IMR-90 (cell line): ENCODE measurements around the gene PCNX4. TPM values are rescaled to one million over a fixed set of nuclear protein-coding genes. Genes with fewer than 3 reads are reported as not detected.
A peak's percentile ranks its signal among the peaks of the same experiment; 100 is the strongest.

Source experiments
- ATAC-seq: fragments of 200-7000 bp; cut with Tn5 transposase; 2 replicates; pipeline ENCODE4 v1.9.1; 2020; ENCODE audit warnings: low read depth, mild to moderate bottlenecking, moderate library complexity
- BruUV-seq: library from RNA; stranded (reverse); fragments of 400-500 nt; replicated peaks from 2 replicates; lab custom pipeline; 2021; lab: Mats Ljungman, UMichigan
- CTCF ChIA-PET: fragments of 300-600 bp; formaldehyde crosslinking; extraction: SDS; loops from one replicate; lab custom pipeline; 2021; ENCODE audit warnings: antibody characterized with exemption; lab: Yijun Ruan, JAX
- POLR2A ChIA-PET: fragments of 300-600 bp; sonication (Branson Sonifier 250); formaldehyde crosslinking; loops from one replicate; lab custom pipeline; 2022; ENCODE audit warnings: antibody characterized with exemption; ENCODE audit not compliant: unreplicated experiment; lab: Charles Lee
- DNase-seq: peaks from one replicate; pipeline ENCODE4 v3.0.0; 2013
- H2AFZ ChIP-seq: replicated peaks from 2 replicates; pipeline ENCODE3; 2013; ENCODE audit warnings: low read length, mild to moderate bottlenecking; ENCODE audit not compliant: poor library complexity
- H2AK5ac ChIP-seq: 2 replicates; pipeline ENCODE4 v1.6.1; 2013; ENCODE audit warnings: low read depth, low read length, inconsistent platforms
- H2AK9ac ChIP-seq: replicated peaks from 2 replicates; pipeline ENCODE3; 2013; ENCODE audit warnings: mild to moderate bottlenecking, low read depth, low read length, moderate library complexity; ENCODE audit not compliant: poor library complexity
- H2BK120ac ChIP-seq: 2 replicates; pipeline ENCODE4 v1.6.1; 2013; ENCODE audit warnings: low read depth, low read length, inconsistent platforms
- H2BK15ac ChIP-seq: 3 replicates; pipeline ENCODE4 v1.6.1; 2013; ENCODE audit warnings: low read depth, low read length, inconsistent platforms
- H2BK20ac ChIP-seq: 2 replicates; pipeline ENCODE4 v1.6.1; 2013; ENCODE audit warnings: low read depth, mild to moderate bottlenecking, inconsistent platforms, low read length, moderate library complexity
- H2BK5ac ChIP-seq: 2 replicates; pipeline ENCODE4 v1.6.1; 2013; ENCODE audit warnings: mild to moderate bottlenecking, low read depth, low read length, inconsistent platforms; ENCODE audit not compliant: poor library complexity, severe bottlenecking
- H3K14ac ChIP-seq: replicated peaks from 2 replicates; pipeline ENCODE4 v1.6.1; 2013; ENCODE audit warnings: low read depth, low read length, inconsistent platforms
- H3K18ac ChIP-seq: 2 replicates; pipeline ENCODE4 v1.6.1; 2013; ENCODE audit warnings: low read depth, low read length, control low read depth
- H3K23ac ChIP-seq: 2 replicates; pipeline ENCODE4 v1.6.1; 2013; ENCODE audit warnings: low read depth, low read length, inconsistent platforms
- H3K27ac ChIP-seq: 2 replicates; pipeline ENCODE4 v1.5.1; 2013; ENCODE audit warnings: mild to moderate bottlenecking, control low read depth, low read length; ENCODE audit not compliant: insufficient read depth
- H3K27me3 ChIP-seq: 2 replicates; pipeline ENCODE4 v1.6.1; 2013; ENCODE audit warnings: low read length; ENCODE audit not compliant: control insufficient read depth, insufficient read depth
- H3K36me3 ChIP-seq: 2 replicates; pipeline ENCODE4 v1.6.1; 2013; ENCODE audit warnings: low read length, mixed read lengths; ENCODE audit not compliant: control insufficient read depth, insufficient read depth
- H3K4ac ChIP-seq: 2 replicates; pipeline ENCODE4 v1.6.1; 2013; ENCODE audit warnings: low read depth, low read length, inconsistent platforms
- H3K4me1 ChIP-seq: 2 replicates; pipeline ENCODE4 v1.6.1; 2013; ENCODE audit warnings: low read length, mixed read lengths; ENCODE audit not compliant: control insufficient read depth, insufficient read depth
- H3K4me2 ChIP-seq: 2 replicates; pipeline ENCODE4 v1.6.1; 2013; ENCODE audit warnings: low read depth, mild to moderate bottlenecking, control low read depth, low read length, moderate library complexity
- H3K4me3 ChIP-seq: 2 replicates; pipeline ENCODE4 v1.5.1; 2013; ENCODE audit warnings: low read depth, mild to moderate bottlenecking, control low read depth, low read length, moderate library complexity; ENCODE audit not compliant: insufficient read depth
- H3K56ac ChIP-seq: 2 replicates; pipeline ENCODE4 v1.6.1; 2013; ENCODE audit warnings: low read length, inconsistent platforms; ENCODE audit not compliant: insufficient read depth; ENCODE audit errors: extremely low read depth
- H3K79me1 ChIP-seq, 2 experiments: 2 replicates each; pipeline ENCODE4 v1.6.1; 2013; ENCODE audit warnings: low read length in 2 of 2, inconsistent platforms in 1 of 2, low read depth in 1 of 2
- H3K9ac ChIP-seq: 2 replicates; pipeline ENCODE4 v1.6.1; 2013; ENCODE audit warnings: low read depth, low read length, control low read depth
- H3K9me1 ChIP-seq: 2 replicates; pipeline ENCODE4 v1.6.1; 2013; ENCODE audit warnings: low read length, inconsistent platforms; ENCODE audit not compliant: insufficient read depth
- H3K9me3 ChIP-seq: 2 replicates; pipeline ENCODE4 v1.6.1; 2013; ENCODE audit warnings: low read length; ENCODE audit not compliant: control insufficient read depth, insufficient read depth
- H4K20me1 ChIP-seq: 2 replicates; pipeline ENCODE4 v1.6.1; 2013; ENCODE audit warnings: low read length, inconsistent platforms; ENCODE audit not compliant: insufficient read depth
- H4K5ac ChIP-seq: 2 replicates; pipeline ENCODE4 v1.6.1; 2013; ENCODE audit warnings: mild to moderate bottlenecking, low read depth, low read length, control low read depth
- H4K8ac ChIP-seq, 2 experiments: 2 replicates each; pipeline ENCODE4 v1.6.1; 2013; ENCODE audit warnings: low read depth in 2 of 2, low read length in 2 of 2, control low read depth in 1 of 2, inconsistent platforms in 1 of 2
- H4K91ac ChIP-seq: 2 replicates; pipeline ENCODE4 v1.6.1; 2013; ENCODE audit warnings: low read depth, low read length, inconsistent platforms; ENCODE audit not compliant: insufficient read depth
- CEBPB ChIP-seq: IDR thresholded peaks from 2 replicates; pipeline ENCODE4 v1.6.1; 2012; ENCODE audit warnings: low read depth, low read length, improper control_type of control experiment
- MAFK ChIP-seq: IDR thresholded peaks from 2 replicates; pipeline ENCODE4 v1.6.1; 2012; ENCODE audit warnings: low read depth, low read length, improper control_type of control experiment
- WGBS, 2 experiments: methylation state at CpG; one replicate each; pipeline versions ENCODE4 v1.1.5 to v1.1.7; 2013; ENCODE audit warnings: missing lambda C conversion rate in 2 of 2; ENCODE audit not compliant: insufficient read length in 1 of 2; ENCODE audit errors: extremely low coverage in 2 of 2; 5-methylcytosine and 5-hydroxymethylcytosine counted together
- dilution Hi-C: fragments of 300-500 bp; cut with HindIII; formaldehyde crosslinking; loops from one replicate; pipeline ENCODE4 v1.14.3; 2018; ENCODE audit warnings: low sequenced_read_pairs; ENCODE audit not compliant: unreplicated experiment
- in situ Hi-C: fragments of 300-500 bp; cut with MboI; formaldehyde crosslinking; loops from 3 replicates; pipeline ENCODE4 v1.14.3; 2019; ENCODE audit warnings: low sequenced_read_pairs, inconsistent platforms, mixed read lengths
- intact Hi-C: fragments of 100-400 bp; cut with micrococcal nuclease; formaldehyde crosslinking; loops from 2 replicates; pipeline ENCODE4 v1.10.0; 2022
- polyA plus RNA-seq, 3 experiments: library from polyadenylated mRNA; depleted of rRNA; stranded (reverse); fragments of >200 nt; gene quantifications; 2 replicates each; pipeline ENCODE4 v1.2.3, GENCODE V29; 2012; ENCODE audit warnings: low replicate concordance in 1 of 3
- total RNA-seq: library from RNA; depleted of rRNA; stranded (reverse); fragments of >200 nt; gene quantifications from 2 replicates; pipeline ENCODE4 v1.2.3, GENCODE V29; 2012

PCNX4 gene
- total and polyA plus RNA-seq, 2 of the 4 experiments (the other 2 are of a cell fraction), result 55.4 to 128 TPM

DNA sequence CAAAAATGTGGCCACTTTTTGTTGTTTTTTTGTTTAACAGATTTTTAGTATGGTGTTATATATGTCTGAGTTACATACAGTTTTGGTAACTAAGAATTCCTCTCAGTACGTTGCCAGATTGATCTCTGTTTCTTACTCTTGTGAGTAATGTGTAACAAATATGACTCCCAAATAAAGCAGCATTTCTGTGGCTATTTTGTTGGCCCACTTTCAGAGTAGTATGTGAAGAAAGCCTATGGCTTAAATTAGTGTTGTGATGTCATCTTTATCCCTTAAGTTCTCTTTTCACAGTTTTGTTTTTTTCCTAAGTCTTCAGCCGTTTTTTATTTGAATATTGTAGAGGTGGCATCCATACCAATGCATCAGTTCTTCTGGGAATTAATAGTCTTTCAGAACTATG, 10.7 kb downstream of the PCNX4 start:
- intact Hi-C loops (no loop called here), in situ Hi-C loops (no loop called here), dilution Hi-C loops (no loop called here)
- H2AK9ac ChIP-seq, result no peak overlapping the region
- H2BK5ac ChIP-seq, result peak overlapping the region; percentile 26
- H4K8ac ChIP-seq, result no peak overlapping the region
- H2AFZ ChIP-seq, result no peak overlapping the region
- H2BK20ac ChIP-seq, result no peak overlapping the region
- no peaks in the 10 kb centered on the region for H3K9me3 ChIP-seq
- no peak overlapping the region for H2AK5ac ChIP-seq
- H3K36me3 ChIP-seq, result peaks cover 4% of the 10 kb centered on the region
- no peak overlapping the region for H2BK15ac ChIP-seq
- H3K23ac ChIP-seq, result no peak overlapping the region
- BruUV-seq, result no TSS peak
- H3K4me1 ChIP-seq, result peaks cover 8% of the 10 kb centered on the region; the same call in 1 of the 2 replicates
- H3K9ac ChIP-seq, result no peak overlapping the region
- POLR2A ChIA-PET, result no interaction called here
- no peak overlapping the region for H4K91ac ChIP-seq
- WGBS, 2 experiments, result no CpG with 5 or more reads among the region's 2 CpGs
- H3K4me2 ChIP-seq, result peak overlapping the region; percentile 70
- no peak overlapping the region for H3K56ac ChIP-seq
- H4K20me1 ChIP-seq, result peaks cover 37% of the 10 kb centered on the region
- DNase-seq (peak; percentile 91), ATAC-seq (peak; percentile 73)
- no peak overlapping the region for H3K4ac ChIP-seq
- 0 out of 2 replicates have a peak, but pooled peaks have one; percentile 33 for TF ChIP-seq CEBPB
- no peak for TF ChIP-seq MAFK
- H3K14ac ChIP-seq, result no peak overlapping the region
- H3K18ac ChIP-seq, result no peak overlapping the region
- H3K27me3 ChIP-seq, result no peaks in the 10 kb centered on the region
- H2BK120ac ChIP-seq, result no peak overlapping the region
- H4K5ac ChIP-seq, result no peak overlapping the region
- peaks cover 4% of the 10 kb centered on the region for H3K9me1 ChIP-seq
- H3K4me3 ChIP-seq, result no peak overlapping the region
- peaks cover 11 to 47% of the 10 kb centered on the region in 2 experiments for H3K79me1 ChIP-seq
- no peak overlapping the region for H3K27ac ChIP-seq
- CTCF ChIA-PET, result no interaction called here
